Loucy (cell line): ENCODE results near the gene BANP.
"Not testable (repeated sequence)": the region's sequence is repeated elsewhere in the genome, so short reads cannot be mapped to it uniquely, and the experiment has no call there.

Experiments
- H2AFZ ChIP-seq: fragments of 200-600 bp; sonication (generic); 2 replicates; pipeline ENCODE4 v1.6.0; 2016; ENCODE audit warnings: antibody characterized with exemption, mild to moderate bottlenecking, low read length, moderate library complexity
- H3F3A ChIP-seq: fragments of 200-600 bp; 2 replicates; pipeline ENCODE4 v1.6.0; 2016; ENCODE audit warnings: antibody characterized with exemption, low read depth, mild to moderate bottlenecking
- H3K27me3 ChIP-seq: fragments of 200-600 bp; sonication (generic); 2 replicates; pipeline ENCODE4 v1.6.1; 2014; ENCODE audit warnings: low read length, mild to moderate bottlenecking; ENCODE audit not compliant: insufficient read depth, poor library complexity, severe bottlenecking
- H3K36me3 ChIP-seq: fragments of 200-600 bp; sonication (generic); 2 replicates; pipeline ENCODE4 v1.6.1; 2016; ENCODE audit warnings: low read length; ENCODE audit not compliant: insufficient read depth
- H3K4me1 ChIP-seq: fragments of 200-600 bp; sonication (generic); 2 replicates; pipeline ENCODE4 v1.5.1; 2014; ENCODE audit warnings: low read length, mild to moderate bottlenecking; ENCODE audit not compliant: insufficient read depth, poor library complexity, severe bottlenecking
- H3K4me2 ChIP-seq: fragments of 200-600 bp; sonication (generic); 2 replicates; pipeline ENCODE4 v1.6.0; 2014; ENCODE audit warnings: antibody characterized with exemption, low read length, low read depth, mild to moderate bottlenecking; ENCODE audit not compliant: poor library complexity, severe bottlenecking
- H3K4me3 ChIP-seq: fragments of 200-600 bp; sonication (generic); 2 replicates; pipeline ENCODE4 v1.5.1; 2014; ENCODE audit warnings: low read length, mild to moderate bottlenecking, mixed read lengths; ENCODE audit not compliant: poor library complexity, severe bottlenecking
- H3K79me2 ChIP-seq: fragments of 200-600 bp; sonication (generic); 2 replicates; pipeline ENCODE4 v1.6.1; 2014; ENCODE audit warnings: low read length; ENCODE audit not compliant: insufficient read depth
- H3K9ac ChIP-seq: fragments of 200-600 bp; sonication (generic); 2 replicates; pipeline ENCODE4 v1.6.0; 2014; ENCODE audit warnings: mild to moderate bottlenecking, low read depth, low read length, moderate library complexity; ENCODE audit not compliant: poor library complexity, severe bottlenecking
- H3K9me2 ChIP-seq: fragments of 200-600 bp; sonication (generic); replicated peaks from 2 replicates; pipeline ENCODE4 v1.6.1; 2016; ENCODE audit warnings: low read depth, low read length, mixed read lengths
- H3K9me3 ChIP-seq: fragments of 200-600 bp; sonication (generic); 2 replicates; pipeline ENCODE4 v1.6.1; 2014; ENCODE audit warnings: mild to moderate bottlenecking, antibody characterized with exemption, low read length, low read depth; ENCODE audit not compliant: insufficient read depth
- H4K20me1 ChIP-seq: fragments of 200-600 bp; sonication (generic); 2 replicates; pipeline ENCODE4 v1.6.0; 2014; ENCODE audit warnings: antibody characterized with exemption, low read length, mild to moderate bottlenecking; ENCODE audit not compliant: insufficient read depth, poor library complexity, severe bottlenecking
- CTCF ChIP-seq: fragments of 200-600 bp; sonication (generic); conservative IDR thresholded peaks from 2 replicates; pipeline ENCODE4 v1.5.1; 2014; ENCODE audit warnings: mild to moderate bottlenecking, antibody characterized with exemption, low read length
- EZH2phosphoT487 ChIP-seq: fragments of 200-600 bp; IDR thresholded peaks from 2 replicates; pipeline ENCODE4 v1.6.1; 2018; ENCODE audit warnings: antibody characterized with exemption, mild to moderate bottlenecking, moderate library complexity, borderline replicate concordance

The BANP gene

GRCh38 chr16:88113545-88114045, 162.4 kb downstream of the BANP start:
- H4K20me1 ChIP-seq = no peaks in the 10 kb centered on the region
- no peaks in the 10 kb centered on the region for H3K27me3 ChIP-seq
- H3K4me3 ChIP-seq = no peak overlapping the region
- no peaks in the 10 kb centered on the region for H3K4me1 ChIP-seq
- no peaks in the 10 kb centered on the region for H3F3A ChIP-seq
- TF ChIP-seq CTCF = no peak
- TF ChIP-seq EZH2phosphoT487 = no peak
- no peaks in the 10 kb centered on the region for H3K36me3 ChIP-seq
- no peaks in the 10 kb centered on the region for H3K9me2 ChIP-seq
- no peak overlapping the region for H3K4me2 ChIP-seq
- no peak overlapping the region for H2AFZ ChIP-seq
- H3K9ac ChIP-seq = no peak overlapping the region
- no peaks in the 10 kb centered on the region for H3K9me3 ChIP-seq
- no peaks in the 10 kb centered on the region for H3K79me2 ChIP-seq

GRCh38 chr16:88114541-88115228, 163.5 kb downstream of the BANP start:
- H4K20me1 ChIP-seq, H3K9me2 ChIP-seq, H3K4me2 ChIP-seq, H3K4me1 ChIP-seq, H3K27me3 ChIP-seq, H3K4me3 ChIP-seq, H3K36me3 ChIP-seq, H2AFZ ChIP-seq, H3F3A ChIP-seq, H3K79me2 ChIP-seq, H3K9ac ChIP-seq, H3K9me3 ChIP-seq: not testable (repeated sequence)

GRCh38 chr16:88116121-88116520, 164.9 kb downstream of the BANP start:
- Histone ChIP-seq H2AFZ (no peak overlapping the region), H3K4me2 (no peak overlapping the region), H3K9me3 (no peaks in the 10 kb centered on the region), H3K36me3 (no peaks in the 10 kb centered on the region), H4K20me1 (no peaks in the 10 kb centered on the region), H3F3A (no peaks in the 10 kb centered on the region), H3K4me3 (no peak overlapping the region), H3K27me3 (no peaks in the 10 kb centered on the region), H3K79me2 (no peaks in the 10 kb centered on the region), H3K9ac (no peak overlapping the region), H3K4me1 (no peaks in the 10 kb centered on the region), H3K9me2 (no peaks in the 10 kb centered on the region)
- no peak for TF ChIP-seq EZH2phosphoT487
- TF ChIP-seq CTCF = no peak

GRCh38 chr16:88117476-88117868, 166.2 kb downstream of the BANP start:
- Histone ChIP-seq H3K79me2 (no peaks in the 10 kb centered on the region), H3K27me3 (no peaks in the 10 kb centered on the region), H3K4me2 (no peak overlapping the region), H3K4me3 (no peak overlapping the region), H3F3A (no peaks in the 10 kb centered on the region), H2AFZ (no peak overlapping the region), H3K9ac (no peak overlapping the region), H4K20me1 (no peaks in the 10 kb centered on the region), H3K9me2 (no peaks in the 10 kb centered on the region), H3K9me3 (no peaks in the 10 kb centered on the region), H3K4me1 (no peaks in the 10 kb centered on the region), H3K36me3 (no peaks in the 10 kb centered on the region)
- no peak for TF ChIP-seq EZH2phosphoT487
- TF ChIP-seq CTCF = no peak
